ENCODE measurements around the gene NDUFS8.

Gene NDUFS8

GRCh38 chr11:68038226-68038717 lies 7.8 kb downstream of the NDUFS8 start:
- no peak for FAIRE-seq

DNA sequence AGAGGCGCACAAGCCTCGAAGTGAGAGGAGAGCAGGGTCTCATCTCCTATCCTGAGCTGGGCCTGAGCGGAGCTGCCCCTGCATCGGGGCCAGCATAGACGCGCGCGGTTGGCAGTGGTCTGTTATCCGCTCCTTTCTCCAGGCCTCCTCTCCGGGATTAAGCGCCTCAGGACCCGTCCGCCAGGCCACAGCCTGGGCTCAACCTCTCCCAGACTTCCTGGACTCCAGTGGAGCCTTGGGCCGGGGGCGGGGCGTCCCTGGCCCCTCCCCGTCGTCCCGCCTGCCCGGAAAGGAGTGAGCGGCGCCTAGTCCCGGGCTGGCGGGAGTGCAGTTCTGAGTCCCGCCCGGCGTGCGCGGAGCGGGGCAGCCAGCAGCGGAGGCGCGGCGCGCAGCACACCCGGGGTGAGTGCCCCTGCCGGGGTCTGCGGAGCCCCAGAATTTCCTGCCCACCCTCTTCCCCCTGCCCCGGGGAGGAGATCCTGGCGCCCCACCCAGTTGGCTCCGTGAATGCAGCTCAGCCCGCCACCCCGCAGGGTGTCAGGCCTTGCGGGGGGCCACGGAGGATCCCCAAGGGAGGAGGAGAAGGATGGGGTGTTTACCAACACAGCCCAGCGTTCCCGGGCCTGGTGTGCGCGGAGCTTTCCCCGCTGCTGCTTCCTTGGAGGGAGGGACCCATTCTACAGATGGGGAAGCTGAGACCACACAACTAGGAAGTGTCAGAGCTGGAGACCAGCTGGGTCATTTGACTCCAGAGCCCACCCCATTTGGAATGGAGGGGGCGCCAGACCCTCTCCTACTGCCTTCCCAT lies 8.4 kb downstream of the NDUFS8 start, which contains the start of gene TCIRG1:
Gene TCIRG1, plus strand, starts transcription at position 308 of the 808 bp plus-strand sequence. CDS start 2,247 bp downstream, outside the sequence.
- FAIRE-seq, result no peak

- no peak for FAIRE-seq
These were observed 9.1 kb downstream of the NDUFS8 start for GRCh38 chr11:68039526-68040086.

DNA sequence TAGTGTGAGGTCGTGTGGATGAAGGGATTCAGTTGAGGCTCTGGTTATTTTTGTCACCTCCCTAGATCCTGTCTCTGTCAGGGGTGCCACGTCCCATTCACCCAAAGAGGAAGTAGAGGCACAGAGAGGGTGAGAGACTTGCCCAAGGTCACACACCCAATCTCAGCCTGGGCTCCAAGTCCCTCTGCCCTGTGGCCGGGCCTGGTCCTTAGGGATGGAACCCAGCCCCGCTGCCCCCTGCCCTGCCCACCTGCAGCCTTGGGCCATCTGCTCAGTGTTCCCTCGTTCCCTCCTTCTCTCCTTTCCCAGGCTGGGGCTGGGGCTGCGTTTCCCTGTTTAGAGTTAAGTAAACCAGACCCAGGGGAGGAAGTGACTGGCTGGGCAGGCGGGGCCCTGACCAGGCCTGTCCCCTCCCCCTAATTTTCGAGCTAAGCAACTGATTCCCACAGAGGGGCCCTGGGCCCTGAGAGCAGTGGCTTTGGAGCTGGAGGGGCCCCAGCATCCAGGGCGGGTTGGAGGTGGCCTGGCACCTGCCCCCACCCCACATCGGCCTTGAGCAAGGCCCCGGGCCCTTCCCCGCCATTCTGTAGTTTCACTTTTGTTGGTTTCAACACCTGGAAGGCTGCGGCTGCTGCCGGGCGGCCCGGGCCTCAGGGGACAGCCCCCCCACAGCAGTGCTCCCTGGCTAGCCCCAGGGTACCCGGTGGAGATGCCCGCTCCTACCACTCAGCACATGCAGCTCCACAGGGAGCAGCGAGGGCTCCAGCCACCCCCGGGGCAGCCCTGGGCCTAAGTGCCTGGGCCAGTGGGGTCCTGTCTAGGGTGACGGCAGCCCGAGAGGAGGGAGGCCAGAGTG lies 9.8 kb downstream of the NDUFS8 start:
- no peak for FAIRE-seq

- no peak for FAIRE-seq
These were observed 10.6 kb downstream of the NDUFS8 start for GRCh38 chr11:68040957-68041591.

- no peak for FAIRE-seq
These were observed 11.2 kb downstream of the NDUFS8 start for GRCh38 chr11:68041617-68042218.

DNA sequence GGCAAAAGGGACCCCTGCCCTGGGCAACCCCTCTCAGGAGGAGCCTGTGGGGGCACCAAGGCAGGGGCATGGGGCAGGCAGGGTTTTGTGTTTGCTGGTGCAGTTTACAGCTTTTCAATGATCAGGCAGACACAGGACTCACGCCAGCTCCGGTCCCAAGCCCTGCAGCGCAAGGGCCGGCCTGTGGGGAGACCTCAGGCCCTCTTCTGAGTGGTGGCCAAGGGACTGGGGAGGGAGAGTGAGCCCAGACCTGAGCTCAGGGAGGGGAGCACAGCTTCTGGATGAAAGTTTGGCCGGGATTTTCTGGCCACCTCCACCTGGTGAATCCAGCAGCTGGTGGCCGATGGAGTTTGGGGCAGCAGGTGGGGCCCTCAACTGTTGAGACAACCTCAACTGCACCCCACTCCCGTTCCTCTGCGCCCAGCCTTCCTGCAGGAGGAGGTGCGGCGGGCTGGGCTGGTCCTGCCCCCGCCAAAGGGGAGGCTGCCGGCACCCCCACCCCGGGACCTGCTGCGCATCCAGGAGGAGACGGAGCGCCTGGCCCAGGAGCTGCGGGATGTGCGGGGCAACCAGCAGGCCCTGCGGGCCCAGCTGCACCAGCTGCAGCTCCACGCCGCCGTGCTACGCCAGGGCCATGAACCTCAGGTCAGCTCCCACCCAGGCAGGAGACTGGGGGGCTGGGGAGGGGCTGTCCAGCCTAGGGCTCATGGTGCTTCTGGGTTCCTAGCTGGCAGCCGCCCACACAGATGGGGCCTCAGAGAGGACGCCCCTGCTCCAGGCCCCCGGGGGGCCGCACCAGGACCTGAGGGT lies 11.9 kb downstream of the NDUFS8 start:
- FAIRE-seq, result no peak

DNA sequence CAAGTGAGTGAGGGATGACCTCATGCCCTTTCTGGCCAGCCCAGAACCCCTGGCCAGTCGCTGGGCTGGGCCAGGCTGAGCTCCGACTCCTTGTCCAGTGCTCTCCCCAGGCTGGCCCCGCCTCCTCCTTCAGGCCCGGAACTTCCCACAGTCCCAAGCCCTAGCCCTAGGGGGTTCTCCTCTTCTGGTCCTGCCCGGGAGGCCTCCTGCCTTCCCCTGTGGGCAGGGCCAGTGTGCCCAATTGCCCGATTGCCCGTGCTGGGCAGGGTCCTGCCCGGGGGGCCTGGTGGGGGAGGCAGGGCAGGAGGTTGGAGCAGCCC lies 12.5 kb downstream of the NDUFS8 start:
- FAIRE-seq, result no peak

- no peak for FAIRE-seq
These were observed 13.1 kb downstream of the NDUFS8 start for GRCh38 chr11:68043349-68044144.

- FAIRE-seq, result no peak
These were observed 13.8 kb downstream of the NDUFS8 start for GRCh38 chr11:68044145-68044813.

DNA sequence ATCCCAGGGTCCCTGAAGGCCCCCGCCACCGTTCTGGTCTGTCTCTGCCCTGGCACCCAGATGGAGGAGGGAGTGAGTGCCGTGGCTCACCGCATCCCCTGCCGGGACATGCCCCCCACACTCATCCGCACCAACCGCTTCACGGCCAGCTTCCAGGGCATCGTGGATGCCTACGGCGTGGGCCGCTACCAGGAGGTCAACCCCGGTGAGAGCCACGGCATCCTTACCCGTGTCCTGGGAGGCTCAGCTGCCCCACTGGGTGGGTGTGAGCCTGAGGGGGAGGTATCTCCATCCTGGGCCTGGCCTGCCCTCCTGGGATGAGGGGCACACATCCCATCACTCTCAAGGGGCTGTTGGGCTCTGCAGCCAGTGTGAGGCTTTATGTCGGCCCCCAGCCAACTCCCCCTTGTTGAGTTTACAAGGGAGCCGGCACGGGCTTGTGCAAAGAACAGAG lies 14.4 kb downstream of the NDUFS8 start:
- no peak for FAIRE-seq

GRCh38 chr11:68047437-68048290 lies 17.2 kb downstream of the NDUFS8 start:
- FAIRE-seq, result no peak

- no peak for FAIRE-seq
These were observed 18.4 kb downstream of the NDUFS8 start for GRCh38 chr11:68048681-68049508.

- no peak for FAIRE-seq
These were observed 19.3 kb downstream of the NDUFS8 start for GRCh38 chr11:68049509-68050370.

GRCh38 chr11:68050371-68050841 lies 19.9 kb downstream of the NDUFS8 start:
- no peak for FAIRE-seq

DNA sequence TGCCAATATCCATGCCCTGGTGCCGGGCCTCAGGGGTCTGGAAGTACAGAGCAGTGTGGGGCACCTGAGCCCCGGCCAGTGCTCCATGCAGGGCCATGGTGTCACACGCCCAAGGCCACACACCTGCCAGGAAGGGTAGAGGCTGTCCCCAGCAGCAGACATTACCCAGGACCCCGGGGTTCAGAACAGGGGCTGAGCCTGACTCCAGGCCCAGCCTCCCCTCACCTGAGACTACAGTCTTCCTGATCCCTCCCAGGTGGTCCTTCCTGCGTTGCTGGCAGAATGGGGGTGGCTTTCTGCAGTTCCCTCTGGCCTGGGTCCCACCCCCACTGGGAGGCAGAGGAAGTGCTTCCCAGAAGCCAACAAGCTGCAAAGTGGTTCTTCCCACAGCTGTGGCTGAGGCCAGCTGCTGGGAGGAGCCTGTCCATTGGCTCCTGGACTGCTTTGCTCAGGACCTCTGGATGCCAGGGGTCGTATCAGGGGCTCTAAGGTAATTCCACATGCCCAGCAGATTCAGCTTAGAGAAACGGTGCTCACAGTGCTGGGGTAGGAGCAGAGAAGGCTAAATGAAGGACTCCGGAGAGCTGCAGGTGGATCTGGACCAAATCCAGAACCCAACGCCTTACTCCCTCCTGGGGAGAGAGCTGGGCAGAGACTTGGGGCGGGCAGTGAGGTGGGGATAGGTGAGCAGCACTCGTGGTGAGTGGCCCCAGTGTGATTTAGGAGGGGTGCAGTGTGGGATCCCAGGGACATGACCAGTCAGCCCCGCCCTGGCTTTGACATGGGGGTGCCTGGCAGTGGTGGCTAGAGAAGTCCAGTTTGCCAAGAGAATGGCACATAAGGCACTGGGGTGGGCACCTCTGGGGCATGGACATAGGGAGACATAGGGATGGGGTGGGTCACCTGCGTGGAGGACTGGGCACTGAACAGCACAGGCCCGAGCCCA lies 21.0 kb downstream of the NDUFS8 start:
- no peak for FAIRE-seq

Data from colon (tissue), 2 donors.